Myocyte (in vitro differentiated cells): ENCODE results near the gene ARHGAP26. TPM values are rescaled to one million over a fixed set of nuclear protein-coding genes. Genes with fewer than 3 reads are reported as not detected.

Source experiments
- DNase-seq: peaks from one replicate; pipeline ENCODE4 v3.0.0-alpha.2; 2012; ENCODE audit warnings: low read depth
- total RNA-seq: library from RNA; depleted of rRNA; stranded (reverse); fragments of >200 nt; gene quantifications from 2 replicates; pipeline ENCODE4 v1.2.3, GENCODE V29; 2014

The ARHGAP26 gene
- total RNA-seq, 1 donor from 2014 or later, result 2.8 TPM

DNA sequence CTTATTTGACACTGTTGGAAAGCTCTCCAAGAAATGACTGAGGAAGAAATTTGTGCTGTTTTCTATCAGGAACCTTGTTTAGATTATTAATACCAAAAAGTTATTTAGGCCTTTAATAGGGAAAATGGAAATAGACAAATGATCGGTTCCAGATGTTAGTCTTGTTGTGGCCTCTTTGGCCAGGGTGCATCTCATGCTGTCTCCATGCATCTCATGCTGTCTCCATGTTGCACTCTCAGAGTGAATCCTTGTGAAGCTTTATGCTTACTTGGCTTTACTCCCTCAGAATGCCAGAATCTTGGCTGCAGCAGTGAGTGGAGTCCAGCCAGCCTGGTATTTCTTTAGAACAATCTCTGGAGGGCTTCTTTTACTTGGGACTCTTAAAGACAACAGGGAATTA, 185.5 kb downstream of the ARHGAP26 start:
- no peak for DNase-seq

DNA sequence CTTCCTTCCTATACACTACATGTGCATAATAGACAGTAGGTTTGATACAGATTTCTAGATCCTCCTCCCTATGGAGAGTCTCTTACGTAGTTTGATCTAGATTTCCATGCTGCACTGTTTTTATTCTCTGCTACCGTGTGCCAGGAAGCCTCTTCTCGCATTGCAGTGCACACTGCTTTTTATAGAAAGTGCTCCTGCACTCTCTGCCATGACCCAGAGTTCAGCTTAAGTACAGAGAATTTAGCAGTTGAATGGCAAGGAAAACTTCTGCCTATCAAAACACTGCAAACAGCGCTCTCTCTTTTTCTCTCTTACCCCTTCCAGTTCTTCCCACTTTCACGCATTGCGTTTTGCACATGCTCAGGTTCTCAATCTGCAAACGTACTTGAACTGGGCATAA, 187.4 kb downstream of the ARHGAP26 start:
- DNase-seq, result no peak

DNA sequence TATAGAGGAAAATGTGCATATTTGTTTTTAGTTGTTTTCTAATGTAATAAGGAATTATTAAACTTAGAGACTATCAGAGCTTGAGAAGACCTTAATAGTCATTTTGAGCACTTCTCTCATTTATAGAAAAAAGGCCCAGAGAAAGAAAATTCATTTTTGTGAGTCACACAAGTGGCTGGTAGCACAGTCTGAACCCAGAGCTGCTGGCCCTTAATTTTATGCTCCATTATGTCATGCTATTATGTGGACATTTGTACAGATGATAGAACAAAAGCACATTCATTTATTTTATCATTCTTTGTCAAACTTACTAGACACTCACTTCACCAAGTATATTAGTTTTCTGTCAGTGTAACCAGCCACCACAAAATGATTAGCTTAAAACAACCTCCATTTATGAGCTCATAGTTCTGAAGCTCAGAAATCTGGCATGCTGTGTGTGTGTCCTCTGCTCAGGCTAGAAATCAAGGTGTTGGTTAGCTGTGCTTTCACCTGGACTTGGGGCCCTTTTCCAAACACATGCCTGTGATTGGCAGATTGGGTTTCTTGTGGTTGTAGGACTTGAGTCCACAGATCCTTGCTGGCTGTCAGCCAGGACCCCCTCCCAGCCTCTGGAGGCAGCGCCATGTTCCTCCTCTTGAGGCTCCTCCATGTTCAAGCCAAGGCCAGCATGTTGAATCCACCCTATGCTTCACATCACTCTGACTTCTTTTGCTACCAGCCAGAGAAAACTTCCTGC, 188.9 kb downstream of the ARHGAP26 start:
- no peak for DNase-seq

DNA sequence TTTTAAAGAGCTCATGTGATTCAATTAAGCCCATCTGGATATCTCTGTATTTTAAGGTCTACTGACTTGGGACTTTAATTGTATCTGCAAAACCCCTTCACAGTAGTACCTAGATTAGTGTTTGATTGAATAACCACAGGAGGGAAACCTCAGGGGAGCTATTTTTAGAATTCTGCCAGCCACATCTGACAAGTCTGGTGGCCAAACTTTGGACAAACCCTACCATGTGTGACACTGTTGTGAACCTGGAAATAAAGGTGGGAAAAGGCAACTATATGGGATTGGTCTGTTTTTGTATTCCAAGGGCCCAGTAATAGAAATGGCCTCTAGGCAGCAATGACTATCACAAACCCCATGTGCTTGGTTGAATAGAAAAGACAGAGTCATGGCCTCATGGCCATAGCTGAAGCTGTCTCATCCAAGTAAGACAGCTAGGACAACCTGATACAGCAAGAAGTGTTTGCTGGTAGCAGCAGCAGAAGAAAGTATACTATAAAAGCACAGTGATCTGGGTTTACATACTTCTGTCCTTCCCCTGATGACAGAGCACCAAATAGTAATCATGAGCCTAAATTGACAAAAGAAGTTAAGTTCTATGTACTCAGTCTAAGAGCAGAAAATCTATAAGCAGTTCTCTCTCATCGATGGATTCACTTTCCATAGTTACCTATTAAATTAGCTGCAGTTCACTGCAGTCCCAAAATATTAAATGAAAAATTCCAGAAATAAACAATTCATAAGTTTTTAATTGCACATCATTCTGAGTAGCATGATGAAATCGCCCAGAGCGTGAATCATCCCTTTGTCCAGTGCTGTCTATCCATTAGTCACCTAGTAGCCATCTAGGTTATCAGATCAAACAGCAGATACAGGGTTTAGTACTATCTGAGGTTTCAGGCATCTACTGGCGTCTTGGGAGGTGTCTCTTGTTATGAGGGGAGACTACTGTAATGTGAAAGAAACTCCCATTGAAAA, 189.8 kb downstream of the ARHGAP26 start:
- peak; percentile 66 for DNase-seq

DNA sequence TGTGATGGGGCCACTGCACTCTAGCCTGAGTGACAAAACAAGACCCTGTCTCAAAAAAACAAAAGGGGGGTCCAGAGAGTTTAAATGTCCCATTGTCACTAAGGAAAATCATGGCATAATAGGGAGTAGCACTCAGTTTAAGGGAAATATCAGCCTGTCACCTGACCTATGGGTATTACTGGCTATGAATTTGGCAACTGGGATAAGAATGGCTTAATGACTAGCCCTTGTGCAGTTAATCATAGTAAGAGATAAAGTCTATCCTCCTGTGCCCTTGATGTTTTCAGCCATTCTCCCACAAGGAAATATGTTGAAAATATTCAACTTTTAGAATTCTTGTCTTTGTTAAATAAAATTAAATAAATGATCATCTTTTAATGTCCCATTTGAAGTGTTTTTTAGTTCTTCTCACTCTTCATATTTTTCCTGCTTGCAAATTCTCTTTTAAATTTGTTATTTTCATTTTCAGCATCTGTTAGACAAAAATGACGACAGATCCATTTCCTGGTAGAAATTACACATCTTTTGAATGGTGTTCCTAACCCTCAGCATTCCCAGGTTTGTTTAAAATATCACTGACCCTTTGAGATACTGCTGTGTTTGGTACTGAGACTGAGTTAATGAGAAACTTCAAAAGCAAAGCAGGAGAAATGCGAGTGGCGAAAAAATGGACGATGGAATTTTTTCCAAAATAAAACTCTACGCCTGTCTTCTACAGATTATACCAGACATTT, 191.4 kb downstream of the ARHGAP26 start:
- DNase-seq, result no peak

DNA sequence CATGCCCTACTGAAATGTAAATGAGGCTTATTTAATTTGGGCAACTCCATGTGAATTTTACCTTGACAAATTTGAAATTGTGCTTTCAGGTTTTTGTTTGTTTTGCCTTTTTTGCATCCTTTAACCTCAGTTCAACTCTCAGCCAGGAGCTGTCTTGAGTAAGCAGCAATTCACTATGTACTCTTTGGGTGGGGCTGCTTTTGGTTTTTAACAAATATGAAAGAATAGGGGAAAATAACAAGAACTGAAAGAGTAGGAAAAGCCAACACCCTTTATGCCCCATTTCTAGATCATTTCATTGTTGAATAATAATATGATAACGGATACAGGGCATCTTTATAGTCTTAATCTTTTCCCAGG, 192.0 kb downstream of the ARHGAP26 start:
- DNase-seq, result no peak

DNA sequence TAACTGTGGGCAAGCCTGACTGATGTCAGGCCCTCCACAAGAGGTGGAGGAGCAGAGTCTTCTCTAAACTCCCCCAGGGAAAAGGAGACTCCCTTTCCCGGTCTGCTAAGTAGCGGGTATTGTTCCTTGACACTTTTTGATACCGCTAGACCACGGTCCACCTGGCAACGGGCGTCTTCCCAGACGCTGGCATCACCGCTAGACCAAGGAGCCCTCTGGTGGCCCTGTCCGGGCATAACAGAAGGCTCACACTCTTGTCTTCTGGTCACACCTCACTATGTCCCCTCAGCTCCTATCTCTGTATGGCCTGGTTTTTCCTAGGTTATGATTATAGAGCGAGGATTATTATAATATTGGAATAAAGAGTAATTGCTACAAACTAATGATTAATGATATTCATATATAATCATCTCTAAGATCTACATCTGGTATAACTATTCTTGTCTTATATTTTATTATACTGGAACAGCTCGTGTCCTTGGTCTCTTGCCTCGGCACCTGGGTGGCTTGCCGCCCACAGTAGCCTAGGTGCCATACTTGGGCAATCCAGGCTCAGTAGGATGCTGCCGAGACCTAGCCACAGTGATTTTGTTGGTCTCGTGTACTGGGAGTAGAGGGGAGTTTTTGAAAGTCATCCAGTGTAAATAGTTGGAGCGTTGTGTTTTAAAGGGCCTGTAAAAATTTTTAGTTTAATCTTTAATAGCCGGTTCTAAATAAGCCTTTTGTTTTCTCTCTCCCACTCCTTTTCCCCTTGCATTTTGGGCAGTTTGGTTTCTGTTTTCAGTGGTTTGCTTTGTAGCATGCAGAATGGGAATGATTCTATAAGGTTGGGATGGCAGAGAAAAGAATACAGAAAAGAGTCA, 195.3 kb downstream of the ARHGAP26 start:
- DNase-seq, result peak; percentile 19

DNA sequence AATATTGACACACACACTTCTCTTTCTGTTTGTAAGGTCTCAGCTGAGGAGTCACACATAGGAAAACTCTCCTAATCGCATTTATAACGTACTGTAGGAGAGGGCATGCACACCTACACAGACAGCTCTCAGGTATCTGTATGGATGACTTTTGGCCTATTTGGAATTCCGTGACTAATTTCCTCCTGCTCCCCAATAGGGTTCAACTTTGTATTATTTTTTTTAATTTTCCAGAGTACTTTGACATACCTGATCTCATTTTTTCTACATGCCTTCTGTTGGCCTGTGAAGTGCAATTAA, 195.9 kb downstream of the ARHGAP26 start:
- no peak for DNase-seq

DNA sequence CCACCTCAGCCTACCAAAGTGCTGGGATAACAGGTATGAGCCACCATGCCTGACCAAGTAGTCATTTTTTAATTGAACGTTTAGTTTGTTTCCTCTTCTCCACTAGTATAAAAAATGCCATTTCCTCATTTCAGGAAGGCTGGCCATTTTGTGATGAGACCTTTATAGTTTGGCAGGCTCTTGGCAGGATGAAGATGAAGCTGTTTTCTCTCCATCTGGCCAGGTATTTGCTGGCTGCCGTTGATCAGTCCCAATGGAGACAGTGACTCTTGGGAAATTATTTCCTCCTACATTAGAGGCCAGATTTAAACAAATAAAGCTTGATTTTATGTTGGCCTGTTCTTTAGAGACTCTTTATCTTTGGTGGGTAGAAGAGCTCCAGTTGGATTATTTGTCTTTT, 199.0 kb downstream of the ARHGAP26 start:
- DNase-seq, result no peak

DNA sequence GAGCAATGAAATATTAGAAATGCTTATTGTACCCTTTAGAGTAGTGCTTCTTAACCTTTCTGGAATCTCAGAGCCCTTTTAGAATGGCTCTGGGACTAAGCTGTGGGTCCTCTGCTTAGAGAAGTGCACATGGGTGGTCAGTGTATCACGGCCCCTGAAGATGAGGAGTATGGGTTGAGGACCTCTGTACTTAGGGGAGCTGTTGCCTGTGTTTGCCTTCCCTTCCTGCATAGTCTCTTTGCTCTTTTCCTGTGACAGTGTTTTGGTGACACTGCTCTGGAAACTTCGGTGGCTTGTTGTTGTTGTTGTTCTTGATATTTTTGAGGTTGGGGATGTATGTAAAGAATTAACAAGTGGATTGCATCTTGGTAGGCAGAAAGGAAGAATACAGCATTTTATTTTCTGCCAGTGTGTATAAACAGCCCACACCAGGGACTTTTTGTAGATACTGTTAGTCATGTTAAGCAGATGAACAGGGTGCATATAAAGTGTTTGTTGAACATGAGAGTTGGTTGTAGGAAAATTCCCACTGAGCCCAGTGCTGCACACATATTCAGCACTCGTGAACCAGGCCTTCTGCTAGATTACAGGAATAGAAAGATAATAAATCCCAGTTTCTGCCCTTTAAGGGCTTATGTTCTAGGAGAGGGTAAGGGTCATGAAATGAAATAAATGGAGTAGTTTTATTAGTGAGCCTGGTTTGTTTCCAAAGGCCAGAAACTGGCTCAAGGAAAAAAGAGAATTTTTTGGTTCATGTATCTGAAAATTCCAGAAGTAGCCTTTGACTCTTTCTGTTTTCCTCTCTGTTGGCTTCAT, 199.7 kb downstream of the ARHGAP26 start:
- no peak for DNase-seq

DNA sequence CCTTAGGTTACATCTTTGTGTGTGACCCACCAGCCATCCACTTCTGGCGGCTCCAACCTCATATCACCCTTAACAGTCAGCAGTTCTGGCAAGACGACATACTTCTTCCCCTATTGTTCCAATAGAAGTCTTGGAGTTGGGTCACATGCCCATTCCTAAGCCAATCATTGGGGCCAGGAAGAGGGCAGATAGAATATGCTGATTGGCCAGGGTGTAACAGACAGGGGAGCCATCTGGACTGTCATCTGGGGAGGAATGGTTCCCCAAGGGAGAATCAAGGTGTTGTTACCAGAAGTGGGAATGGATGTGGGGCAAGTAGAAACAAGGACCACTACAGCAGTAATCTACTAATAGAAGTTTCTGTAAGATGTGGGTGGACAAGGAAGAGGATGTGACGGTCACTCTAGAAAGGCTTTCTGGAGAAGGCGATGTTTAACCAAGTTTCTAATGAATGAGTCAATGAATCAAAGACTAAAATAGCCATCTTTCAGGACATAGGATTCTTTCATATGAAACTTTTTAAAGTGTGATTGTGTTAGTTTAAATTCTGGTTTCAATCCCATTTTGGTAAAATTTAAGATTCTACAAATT, 200.4 kb downstream of the ARHGAP26 start:
- DNase-seq, result no peak

DNA sequence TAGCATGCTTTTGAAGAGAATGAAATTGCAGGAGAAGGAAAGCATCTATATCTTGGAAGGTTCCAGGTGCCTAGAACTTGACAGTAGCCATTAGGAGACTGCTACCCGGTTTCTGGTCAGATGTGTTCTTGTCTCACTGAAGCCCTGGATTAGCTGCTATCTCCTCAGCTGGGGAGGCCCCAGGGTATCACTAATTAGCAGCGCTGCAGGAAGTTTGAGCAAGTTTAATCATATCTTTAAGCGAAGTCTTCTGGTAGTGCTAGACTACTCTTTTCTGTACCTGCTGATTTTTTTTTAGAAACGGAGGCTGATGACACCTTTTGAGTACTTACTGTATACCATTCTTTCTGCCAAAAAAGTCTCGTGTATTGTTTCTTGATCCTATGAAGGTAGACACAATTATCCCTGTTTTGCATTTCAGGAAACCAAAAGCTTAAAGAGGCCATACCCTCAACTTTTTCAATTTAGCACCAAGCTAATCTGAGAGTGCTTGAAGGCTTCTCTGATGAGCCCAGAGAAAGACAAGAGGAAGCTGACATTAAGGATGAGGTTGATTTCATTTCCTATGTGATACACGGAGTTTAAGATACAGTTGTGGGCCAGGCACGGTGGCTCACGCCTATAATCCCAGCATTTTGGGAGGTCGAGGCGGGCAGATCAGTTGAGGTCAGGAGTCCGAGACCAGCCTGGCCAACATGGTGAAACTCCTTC, 201.3 kb downstream of the ARHGAP26 start:
- DNase-seq, result no peak

DNA sequence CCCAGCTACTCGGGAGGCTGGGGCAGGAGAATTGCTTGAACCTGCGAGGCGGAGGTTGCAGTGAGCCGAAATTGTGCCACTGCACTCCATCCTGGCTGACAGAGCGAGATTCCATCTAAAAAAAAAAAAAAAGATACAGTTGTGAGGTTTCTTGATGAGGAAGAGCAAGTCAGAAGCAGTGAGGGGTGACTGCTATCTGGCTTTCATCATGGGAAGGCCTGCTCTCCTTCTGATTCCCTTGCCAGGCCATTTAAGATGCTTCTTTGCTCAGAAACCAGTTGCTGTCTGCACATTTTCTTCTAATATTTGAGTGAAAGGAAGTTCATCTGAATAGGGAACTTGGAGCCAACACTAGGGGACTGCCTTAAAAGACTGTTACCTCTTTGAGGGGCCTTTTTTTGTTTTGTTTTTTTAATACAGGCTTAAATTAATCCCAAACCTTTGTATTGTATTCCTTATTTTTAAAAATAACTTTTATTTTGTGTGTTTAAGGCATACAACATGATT, 201.9 kb downstream of the ARHGAP26 start:
- no peak for DNase-seq

DNA sequence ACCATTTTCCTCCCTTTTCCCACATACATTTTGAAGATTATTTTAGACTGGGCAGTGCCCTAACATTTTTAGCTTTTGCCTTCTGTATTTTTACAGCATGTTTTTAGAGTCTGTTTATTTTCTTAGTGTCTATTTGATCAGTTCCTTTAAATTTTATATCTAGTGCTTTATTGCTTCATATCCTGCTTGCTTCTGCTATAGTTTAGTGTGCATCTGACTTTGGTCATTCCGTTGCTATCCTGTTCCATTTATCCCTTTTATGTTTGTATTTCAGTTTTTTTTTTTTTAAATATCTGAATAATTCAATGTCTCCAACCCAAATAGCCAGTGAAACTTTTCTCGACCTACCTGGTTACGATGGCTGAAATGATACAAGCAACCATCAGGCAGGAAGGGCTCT, 203.8 kb downstream of the ARHGAP26 start:
- no peak for DNase-seq

DNA sequence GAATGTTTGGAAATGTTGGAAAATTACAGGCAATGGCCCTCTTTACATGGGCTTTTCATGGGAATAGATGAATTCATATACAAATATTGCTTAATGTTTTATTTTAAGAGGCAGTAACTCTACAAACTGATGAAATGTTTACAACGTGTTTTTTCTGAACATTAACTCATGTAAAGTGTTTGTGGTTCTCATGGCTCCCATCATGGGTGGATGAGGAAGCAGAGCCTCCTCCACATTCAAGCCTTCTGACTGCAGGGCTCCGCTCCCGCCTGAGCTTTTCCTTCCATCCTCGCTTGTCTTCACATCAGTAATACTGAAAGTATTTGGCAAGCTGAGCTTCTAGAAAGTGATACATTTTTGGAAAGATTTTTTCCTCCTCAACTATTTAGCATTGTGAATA, 204.2 kb downstream of the ARHGAP26 start:
- DNase-seq, result no peak

DNA sequence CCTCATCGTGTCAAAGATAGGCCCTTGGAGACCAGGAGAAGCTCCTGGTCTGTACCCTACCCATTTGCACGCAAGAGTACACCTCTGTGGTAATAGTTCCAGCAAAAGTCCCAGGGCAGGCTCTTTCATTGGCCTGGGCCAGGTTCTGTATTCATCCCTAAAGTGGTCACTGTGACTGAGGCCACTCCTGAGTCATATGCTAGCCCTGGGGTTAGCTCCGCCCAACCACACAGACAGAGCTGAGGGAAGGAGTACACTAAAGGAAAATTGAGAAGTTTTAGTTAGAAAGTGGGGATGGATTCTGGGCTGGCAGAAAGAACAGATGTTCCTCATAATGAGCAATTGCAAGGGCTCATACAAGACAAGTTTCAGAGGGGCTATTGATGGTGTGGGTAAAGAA, 206.7 kb downstream of the ARHGAP26 start:
- DNase-seq, result peak; percentile 36

DNA sequence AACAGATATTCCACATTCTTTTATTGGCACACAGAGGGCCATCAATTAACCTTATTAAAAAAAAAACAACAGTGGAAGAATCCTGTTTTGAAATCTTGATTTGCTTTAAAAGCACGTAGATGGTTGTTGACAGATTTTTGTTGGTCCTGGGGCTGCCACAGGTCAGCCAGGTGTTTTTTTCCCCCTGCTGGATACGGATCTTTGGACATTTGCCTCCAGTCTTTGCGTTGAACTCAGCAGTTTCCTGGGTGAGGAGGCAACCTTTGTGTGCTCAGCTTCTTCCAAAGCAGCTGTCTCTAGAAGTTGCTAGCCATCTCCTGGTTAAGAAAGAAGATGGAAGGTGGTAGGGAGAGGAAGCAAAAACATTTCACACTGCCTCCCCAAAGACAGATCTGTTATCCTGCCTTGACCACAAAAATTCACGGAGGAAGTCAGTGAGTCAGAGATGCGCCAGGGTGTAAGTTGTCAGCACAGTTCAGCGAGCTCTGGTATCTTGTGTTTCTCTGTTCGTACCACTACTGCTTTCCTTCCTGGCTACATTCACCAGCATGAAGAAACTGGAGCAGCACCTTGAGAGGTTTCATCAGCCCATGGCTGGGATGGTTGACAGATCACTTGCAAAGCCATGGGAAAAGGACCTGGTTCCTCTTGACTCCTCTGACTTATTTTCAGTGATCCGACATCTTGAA, 207.3 kb downstream of the ARHGAP26 start:
- DNase-seq, result peak; percentile 84

DNA sequence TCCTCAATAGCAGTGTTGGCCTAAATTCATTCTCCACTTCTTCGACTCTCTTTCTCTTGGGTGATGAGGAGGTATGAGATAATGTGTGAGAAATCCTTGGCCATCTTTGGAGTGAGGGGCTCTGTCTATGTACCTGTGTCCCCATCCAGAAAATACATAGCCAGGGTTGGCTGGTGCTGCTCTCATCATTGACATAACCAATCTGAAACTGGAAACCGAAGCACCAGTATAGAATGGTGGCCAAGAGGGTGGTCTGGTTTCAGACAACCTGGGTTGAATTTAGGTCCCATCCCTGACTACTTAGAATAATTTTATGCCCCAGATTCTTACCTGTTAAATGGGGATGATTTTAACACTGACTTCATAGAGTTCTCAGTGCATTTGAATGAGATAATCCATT, 208.1 kb downstream of the ARHGAP26 start:
- DNase-seq, result no peak
